ENCODE results near the gene ZNF281.
"Not testable (repeated sequence)": the region's sequence is repeated elsewhere in the genome, so short reads cannot be mapped to it uniquely, and the experiment has no call there.

The ZNF281 gene

GRCh38 chr1:200409761-200410565 is at the start of gene ZNF281:
ZNF281 (minus strand) TSS chr1:200410036; CDS start chr1:200409705, 331 bp downstream.
- peak; percentile 89 to 93 for DNase-seq

- no peak for DNase-seq
Observed at GRCh38 chr1:200458780-200459179, 48.9 kb upstream of the ZNF281 start.

GRCh38 chr1:200457810-200458209 is 48.0 kb upstream of the ZNF281 start:
- DNase-seq: no peak

- DNase-seq: no peak
Observed at GRCh38 chr1:200454425-200454824, 44.6 kb upstream of the ZNF281 start.

GRCh38 chr1:200453553-200453905 is 43.7 kb upstream of the ZNF281 start:
- no peak for DNase-seq

GRCh38 chr1:200452850-200453552 is 43.2 kb upstream of the ZNF281 start:
- DNase-seq: no peak

GRCh38 chr1:200448034-200448762 is 38.4 kb upstream of the ZNF281 start:
- DNase-seq: no peak

GRCh38 chr1:200445213-200445612 is 35.4 kb upstream of the ZNF281 start:
- peak in 1 of 2 donors; percentile 19 for DNase-seq

GRCh38 chr1:200444478-200444877 is 34.6 kb upstream of the ZNF281 start:
- DNase-seq: no peak

GRCh38 chr1:200443860-200444259 is 34.0 kb upstream of the ZNF281 start:
- no peak for DNase-seq

GRCh38 chr1:200442537-200443156 is 32.8 kb upstream of the ZNF281 start:
- DNase-seq: no peak

- no peak for DNase-seq
Observed at GRCh38 chr1:200442023-200442422, 32.2 kb upstream of the ZNF281 start.

- DNase-seq: no peak
Observed at GRCh38 chr1:200438911-200439310, 29.1 kb upstream of the ZNF281 start.

GRCh38 chr1:200438413-200438812 is 28.6 kb upstream of the ZNF281 start:
- DNase-seq: not testable (repeated sequence)

- peak; percentile 12 to 16 for DNase-seq
Observed at GRCh38 chr1:200437556-200438203, 27.8 kb upstream of the ZNF281 start.

GRCh38 chr1:200437088-200437487 is 27.3 kb upstream of the ZNF281 start:
- DNase-seq: no peak

- no peak for DNase-seq
Observed at GRCh38 chr1:200436436-200436835, 26.6 kb upstream of the ZNF281 start.

- DNase-seq: no peak
Observed at GRCh38 chr1:200435200-200435780, 25.5 kb upstream of the ZNF281 start.

GRCh38 chr1:200433586-200433985 is 23.8 kb upstream of the ZNF281 start:
- DNase-seq: no peak

GRCh38 chr1:200432586-200432985 is 22.8 kb upstream of the ZNF281 start:
- no peak for DNase-seq

GRCh38 chr1:200429221-200429751 is 19.4 kb upstream of the ZNF281 start:
- no peak for DNase-seq

All from inflammatory macrophage treated with lipopolysaccharide for 1 hour (primary cell).